Neural crest cell (in vitro differentiated cells): ENCODE data around the gene IFT57. TPM values are rescaled to one million over a fixed set of nuclear protein-coding genes. Genes with fewer than 3 reads are reported as not detected.

ENCODE experiments used
- DNase-seq: peaks from one replicate; pipeline ENCODE4 v3.0.0; 2021; ENCODE audit warnings: low read depth, mixed read lengths, low spot score
- H3K27ac Mint-ChIP-seq: one replicate; pipeline ENCODE4 v1.8.0; 2021; ENCODE audit warnings: mild to moderate bottlenecking, mixed read lengths; ENCODE audit not compliant: unreplicated experiment
- H3K27me3 Mint-ChIP-seq: 2 replicates; pipeline ENCODE4 v1.8.0; 2021; ENCODE audit warnings: low read depth, mild to moderate bottlenecking, mixed read lengths
- H3K36me3 Mint-ChIP-seq: 2 replicates; pipeline ENCODE4 v1.8.0; 2021; ENCODE audit warnings: low read depth, mild to moderate bottlenecking, mixed read lengths
- H3K4me1 Mint-ChIP-seq: 2 replicates; pipeline ENCODE4 v1.8.0; 2021; ENCODE audit warnings: mixed read lengths
- H3K4me3 Mint-ChIP-seq: one replicate; pipeline ENCODE4 v1.8.0; 2021; ENCODE audit warnings: mild to moderate bottlenecking, mixed read lengths
- H3K9me3 Mint-ChIP-seq: 2 replicates; pipeline ENCODE4 v1.8.0; 2021; ENCODE audit warnings: mixed read lengths
- CTCF ChIP-seq: fragments of 200-600 bp; sonication (generic); conservative IDR thresholded peaks from 2 replicates; pipeline ENCODE4 v1.5.0; 2021; ENCODE audit warnings: antibody characterized with exemption, mild to moderate bottlenecking
- total RNA-seq: library from RNA; stranded (reverse); gene quantifications from 2 replicates; pipeline ENCODE4 v1.2.1, GENCODE V29; 2021

Gene IFT57
- total RNA-seq, 1 donor from 2014 or later, result 47.6 TPM

DNA sequence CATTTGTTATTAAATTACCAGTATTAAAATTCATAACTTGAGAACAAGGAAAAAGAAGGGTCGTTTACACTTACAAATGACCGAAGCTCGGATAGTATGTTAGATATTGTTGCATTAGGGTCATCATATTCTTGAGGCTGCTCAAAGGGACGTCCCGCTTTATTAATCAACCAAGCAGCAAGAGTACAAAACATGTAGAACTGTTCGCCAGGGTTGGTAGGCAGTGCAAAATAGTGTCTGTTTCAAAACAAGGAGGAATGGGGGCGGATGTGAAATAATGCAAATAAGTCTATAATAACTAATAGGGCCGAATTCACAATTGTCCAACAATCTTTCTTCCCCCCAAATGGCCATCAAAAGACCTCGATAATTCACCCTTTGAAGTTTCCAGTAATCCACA is 2.9 kb downstream of the IFT57 start:
- Mint-ChIP-seq H3K4me1 (peaks cover 51% of the 10 kb centered on the region), H3K36me3 (peaks cover 7% of the 10 kb centered on the region), H3K27ac (no peak overlapping the region), H3K9me3 (no peaks in the 10 kb centered on the region), H3K27me3 (no peaks in the 10 kb centered on the region), H3K4me3 (peak overlapping the region; percentile 13)
- no peak for TF ChIP-seq CTCF
- DNase-seq, result no peak

DNA sequence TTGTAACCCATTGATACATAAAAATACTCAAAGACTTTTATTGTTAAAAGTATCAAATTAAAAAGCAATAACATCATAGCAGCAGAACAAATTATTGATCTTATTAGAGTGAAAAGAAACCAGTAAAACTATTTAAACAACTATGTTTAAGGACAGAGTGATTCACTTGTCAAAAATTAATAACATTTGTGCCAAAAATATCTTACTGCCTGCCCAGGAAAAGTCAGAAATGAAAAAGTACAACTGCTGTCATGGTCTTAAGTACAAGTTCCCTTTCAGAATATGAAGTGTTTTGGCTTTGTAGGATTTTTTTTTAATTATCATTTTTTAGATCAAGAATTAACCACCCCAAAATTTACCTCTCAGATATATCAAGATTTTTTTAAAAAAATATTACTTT is 3.4 kb downstream of the IFT57 start:
- Mint-ChIP-seq H3K36me3 (peaks cover 7% of the 10 kb centered on the region), H3K27me3 (no peaks in the 10 kb centered on the region), H3K9me3 (no peaks in the 10 kb centered on the region), H3K27ac (no peak overlapping the region), H3K4me3 (no peak overlapping the region), H3K4me1 (peaks cover 45% of the 10 kb centered on the region)
- no peak for TF ChIP-seq CTCF
- no peak for DNase-seq

DNA sequence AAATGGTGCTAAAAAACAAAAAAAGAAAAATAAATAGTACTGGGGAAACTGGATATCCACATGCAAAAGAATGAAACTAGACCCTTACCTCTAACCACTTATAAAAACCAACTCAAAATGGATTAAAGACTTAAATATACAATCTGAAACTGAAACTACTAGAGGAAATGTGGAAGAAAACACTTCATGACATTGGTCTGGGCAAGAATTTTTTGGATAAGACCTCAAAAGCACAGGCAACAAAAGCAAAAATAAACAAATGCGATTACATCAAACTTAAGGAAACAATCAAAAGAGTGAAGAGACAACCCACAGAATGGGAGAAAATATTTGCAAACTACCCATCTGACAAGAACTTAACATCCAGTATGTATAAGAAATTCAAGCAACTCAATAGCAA is 6.4 kb downstream of the IFT57 start:
- Mint-ChIP-seq H3K27me3 (no peaks in the 10 kb centered on the region), H3K4me3 (no peak overlapping the region), H3K36me3 (peaks cover 19% of the 10 kb centered on the region), H3K9me3 (no peaks in the 10 kb centered on the region), H3K4me1 (peaks cover 17% of the 10 kb centered on the region), H3K27ac (no peak overlapping the region)
- DNase-seq, result no peak
- TF ChIP-seq CTCF, result no peak

- no peaks in the 10 kb centered on the region for H3K9me3 Mint-ChIP-seq
- no peak for TF ChIP-seq CTCF
- no peaks in the 10 kb centered on the region for H3K4me1 Mint-ChIP-seq
- H3K4me3 Mint-ChIP-seq, result no peak overlapping the region
- peaks cover 28% of the 10 kb centered on the region for H3K36me3 Mint-ChIP-seq
- H3K27me3 Mint-ChIP-seq, result no peaks in the 10 kb centered on the region
- DNase-seq, result no peak
- H3K27ac Mint-ChIP-seq, result no peak overlapping the region
These were observed 12.6 kb downstream of the IFT57 start for GRCh38 chr3:108209579-108209978.

- no peak for DNase-seq
- Mint-ChIP-seq H3K4me3 (no peak overlapping the region), H3K36me3 (peaks cover 28% of the 10 kb centered on the region), H3K27ac (no peak overlapping the region), H3K9me3 (no peaks in the 10 kb centered on the region), H3K27me3 (no peaks in the 10 kb centered on the region), H3K4me1 (no peaks in the 10 kb centered on the region)
- no peak for TF ChIP-seq CTCF
These were observed 13.4 kb downstream of the IFT57 start for GRCh38 chr3:108208831-108209230.

DNA sequence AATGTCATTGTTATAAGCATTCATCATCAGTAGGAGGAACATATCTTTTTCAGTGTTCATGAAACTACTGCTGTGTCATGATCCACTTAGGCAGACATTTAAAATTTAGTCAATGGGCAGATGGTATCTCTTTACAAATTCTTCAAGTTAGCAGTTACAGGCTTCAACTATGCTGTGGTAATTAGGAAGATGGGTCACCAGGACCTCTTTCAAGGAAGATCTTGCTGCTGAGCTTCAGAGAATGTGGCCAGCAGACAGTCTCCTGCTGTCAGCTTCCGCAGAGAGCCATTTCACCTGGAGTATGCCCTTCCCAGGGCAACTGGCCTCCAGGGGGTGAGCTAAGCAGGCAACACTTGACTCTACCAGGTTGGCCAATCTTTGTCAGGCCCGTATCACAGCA is 19.4 kb downstream of the IFT57 start:
- Mint-ChIP-seq H3K9me3 (no peaks in the 10 kb centered on the region), H3K36me3 (peaks cover 11% of the 10 kb centered on the region), H3K4me1 (no peaks in the 10 kb centered on the region), H3K27ac (no peak overlapping the region), H3K27me3 (no peaks in the 10 kb centered on the region), H3K4me3 (no peak overlapping the region)
- TF ChIP-seq CTCF, result no peak
- DNase-seq, result no peak
